Pancreas (tissue), 10 donors: ENCODE data around the gene TNIK. TPM values are rescaled to one million over a fixed set of nuclear protein-coding genes. Genes with fewer than 3 reads are reported as not detected.

ENCODE experiments used
- ATAC-seq, 4 donors: fragments of 200-7000 bp; cut with Tn5 transposase; one replicate each; pipeline versions ENCODE4 v1.8.0 to v1.9.1; 2020; ENCODE audit warnings: mild to moderate bottlenecking in 4 of 4, moderate library complexity in 4 of 4
- DNase-seq, 6 donors: peaks; one replicate each; pipeline ENCODE4 v3.0.0-alpha.2; 2020
- FAIRE-seq: peaks from 2 replicates; lab custom pipeline; 2012; peaks lifted over from hg19 to GRCh38; lab: Jason Lieb, UNC
- H3K27ac ChIP-seq, 4 donors: fragments of 200-600 bp; sonication (generic); 1 replicate in 3 of 4; 2 replicates in 1 of 4; pipeline versions ENCODE4 v1.5.0 to v1.8.0; 2020
- H3K27me3 ChIP-seq, 4 donors: fragments of 200-600 bp; one replicate each; pipeline ENCODE4 v1.8.0; 2021
- H3K36me3 ChIP-seq, 3 donors: fragments of 200-600 bp; sonication (generic) in 1 of 3; one replicate each; pipeline versions ENCODE4 v1.5.0 to v1.8.0; 2020 to 2021
- H3K4me1 ChIP-seq, 3 donors: fragments of 200-600 bp; one replicate each; pipeline ENCODE4 v1.8.0; 2021
- H3K4me3 ChIP-seq, 4 donors: fragments of 200-600 bp; sonication (generic) in 2 of 4; one replicate each; pipeline versions ENCODE4 v1.5.0 to v1.8.0; 2020 to 2021
- H3K9me3 ChIP-seq, 4 donors: fragments of 200-600 bp; one replicate each; pipeline ENCODE4 v1.8.0; 2021
- CTCF ChIP-seq, 4 donors: fragments of 200-600 bp; sonication (generic) in 3 of 4; IDR thresholded peaks; one replicate each; pipeline versions ENCODE4 v1.5.0 to v1.8.0; 2021; ENCODE audit warnings: antibody characterized with exemption in 4 of 4
- WGBS, 2 donors: extraction: QIAGEN DNeasy Blood & Tissue Kit; methylation state at CpG; one replicate each; pipeline ENCODE4 v1.1.7; 2013; 5-methylcytosine and 5-hydroxymethylcytosine counted together
- intact Hi-C, 3 donors: fragments of 100-400 bp; cut with DNase I; formaldehyde crosslinking; loops; one replicate each; pipeline versions ENCODE4 v1.11.1 to v1.14.2; 2022
- polyA plus RNA-seq, 2 donors: library from polyadenylated mRNA; stranded (reverse); fragments of 200-250 nt; gene quantifications; one replicate each; pipeline ENCODE4 v1.2.3, GENCODE V29; 2013
- total RNA-seq, 6 donors: library from RNA; stranded (reverse); fragmentation: NEBNext Ultra II Directional in 4 of 6; extraction: Animal tissue kit (Norgen Biotek cat#: 25700) in 4 of 6; gene quantifications; one replicate each; pipeline versions ENCODE4 v1.2.1 to v1.2.4, GENCODE V29; 2021 to 2023
- donor health status: healthy with polysubstance abuse.
- donor health status: DM: no; HTN: no; CAD: no; lungs with moderate emphysema.
- donor health status: DM: no; HTN: no; CAD: no.
- donor health status: control.
- donor health status: control.
- donor health status: Bipolar disorder and iron deficiency.
- donor health status: DM: yes; HTN: yes; CAD: no.
- donor health status: DM: no; HTN: no; CAD: no.
- donor health status: DM: no; HTN: no; CAD: no.
- donor health status: DM: yes; HTN: yes; CAD: no.

The TNIK gene
- total and polyA plus RNA-seq, 8 donors, result 3.5 to 13.6 (median 5.8) TPM

GRCh38 chr3:171488479-171488878 is 28.3 kb upstream of the TNIK start:
- FAIRE-seq (no peak), DNase-seq (no peak), ATAC-seq (no peak)
- Histone ChIP-seq H3K27me3 (no peaks in the 10 kb centered on the region), H3K36me3 (no peaks in the 10 kb centered on the region), H3K4me3 (no peak overlapping the region), H3K9me3 (no peaks in the 10 kb centered on the region), H3K4me1 (no peaks in the 10 kb centered on the region), H3K27ac (no peak overlapping the region)
- no peak for TF ChIP-seq CTCF (IDR thresholded peaks at IDR 0.05)
- intact Hi-C loops, result no loop called here
- 82 to 86% methylated on average over 7 of the region's 7 CpGs for WGBS, 2 donors

GRCh38 chr3:171487382-171487781 is 27.2 kb upstream of the TNIK start:
- peak in 1 of 4 donors; percentile 34 for ATAC-seq
- WGBS, 2 donors, result 52 to 53% methylated on average over 4 of the region's 4 CpGs
- Histone ChIP-seq H3K27ac (no peak overlapping the region), H3K4me3 (no peak overlapping the region), H3K4me1 (no peaks in the 10 kb centered on the region), H3K27me3 (no peaks in the 10 kb centered on the region), H3K36me3 (no peaks in the 10 kb centered on the region), H3K9me3 (no peaks in the 10 kb centered on the region)
- TF ChIP-seq CTCF (IDR thresholded peaks at IDR 0.05), result no peak
- no peak for FAIRE-seq
- DNase-seq, result no peak
- intact Hi-C loops, result no loop called here

GRCh38 chr3:171485338-171485737 is 25.1 kb upstream of the TNIK start:
- FAIRE-seq, result no peak
- no peaks in the 10 kb centered on the region for H3K36me3 ChIP-seq
- ATAC-seq, result no peak

GRCh38 chr3:171481011-171481410 is 20.8 kb upstream of the TNIK start:
- H3K36me3 ChIP-seq, result no peaks in the 10 kb centered on the region
- no peak overlapping the region for H3K4me3 ChIP-seq
- intact Hi-C loops, result no loop called here
- no peaks in the 10 kb centered on the region for H3K9me3 ChIP-seq
- ATAC-seq (no peak), DNase-seq (no peak), FAIRE-seq (no peak)
- H3K27ac ChIP-seq, result no peak overlapping the region
- no peaks in the 10 kb centered on the region for H3K27me3 ChIP-seq
- no peak for TF ChIP-seq CTCF (IDR thresholded peaks at IDR 0.05)
- no peaks in the 10 kb centered on the region for H3K4me1 ChIP-seq
- 79 to 96% methylated on average over 1 of the region's 1 CpG for WGBS, 2 donors

More at GRCh38 chr3:171485338-171485737, 25.1 kb upstream of the TNIK start:
- Histone ChIP-seq H3K9me3 (no peaks in the 10 kb centered on the region), H3K27ac (no peak overlapping the region), H3K4me3 (no peak overlapping the region), H3K4me1 (no peaks in the 10 kb centered on the region), H3K27me3 (no peaks in the 10 kb centered on the region)
- DNase-seq, result no peak
- no peak for TF ChIP-seq CTCF (IDR thresholded peaks at IDR 0.05)
- intact Hi-C loops, result no loop called here

GRCh38 chr3:171480526-171480925 is 20.3 kb upstream of the TNIK start:
- WGBS, 2 donors, result 61 to 63% methylated on average over 1 of the region's 1 CpG
- no peaks in the 10 kb centered on the region for H3K9me3 ChIP-seq
- no peak for FAIRE-seq
- H3K4me3 ChIP-seq, result no peak overlapping the region
- intact Hi-C loops, result no loop called here
- no peak for ATAC-seq
- no peaks in the 10 kb centered on the region for H3K36me3 ChIP-seq
- no peak overlapping the region for H3K27ac ChIP-seq
- no peak for TF ChIP-seq CTCF (IDR thresholded peaks at IDR 0.05)
- H3K4me1 ChIP-seq, result no peaks in the 10 kb centered on the region
- no peaks in the 10 kb centered on the region for H3K27me3 ChIP-seq
- DNase-seq, result no peak
